ENCODE results near the gene SYCP2.

- TF ChIP-seq CTCF (IDR thresholded peaks at IDR 0.05) (no peak), POLR2A (IDR thresholded peaks at IDR 0.05) (no peak)
Observed at GRCh38 chr20:59863058-59863457, 70.4 kb downstream of the SYCP2 start.
